Measurements from ENCODE around the gene RAMP3. TPM values are rescaled to one million over a fixed set of nuclear protein-coding genes. Genes with fewer than 3 reads are reported as not detected.
"Not testable (repeated sequence)": the region's sequence is repeated elsewhere in the genome, so short reads cannot be mapped to it uniquely, and the experiment has no call there.

The RAMP3 gene
- not detected for polyA plus RNA-seq

- peak within 1 kb of the TSS in 2 of 4 donors; percentile 44 to 66 for H3K4me3 Mint-ChIP-seq
- H3K36me3 Mint-ChIP-seq = no peaks in the 10 kb centered on the region
- H3K27me3 Mint-ChIP-seq = peaks cover 27% of the 10 kb centered on the region
- H3K27ac Mint-ChIP-seq = peak within 1 kb of the TSS in 1 of 3 donors; percentile 3
- H3K9me3 Mint-ChIP-seq = no peaks in the 10 kb centered on the region
- peaks cover 5 to 14% (median 10%) of the 10 kb centered on the region in 3 donors for H3K4me1 Mint-ChIP-seq
Observed at GRCh38 chr7:45157653-45158401, at the start of gene RAMP3. Gene RAMP3 (plus strand): TSS chr7:45157791. CDS start chr7:45157829, 38 bp downstream.

- peak overlapping the region in 2 of 4 donors; percentile 30 to 43 for H3K4me3 Mint-ChIP-seq
- H3K27ac Mint-ChIP-seq = no peak overlapping the region
- no peaks in the 10 kb centered on the region for H3K9me3 Mint-ChIP-seq
- no peaks in the 10 kb centered on the region for H3K27me3 Mint-ChIP-seq
- peaks cover 18 to 30% (median 25%) of the 10 kb centered on the region in 3 donors for H3K4me1 Mint-ChIP-seq
- H3K36me3 Mint-ChIP-seq = peaks cover 4% of the 10 kb centered on the region
Observed at GRCh38 chr7:45108863-45109262, 48.7 kb upstream of the RAMP3 start.

- Mint-ChIP-seq H3K27ac (peak within 1 kb of the TSS; percentile 86 to 100 (median 98)), H3K27me3 (no peaks in the 10 kb centered on the region), H3K36me3 (peaks cover 4% of the 10 kb centered on the region), H3K4me1 (peaks cover 18 to 30% (median 25%) of the 10 kb centered on the region in 3 donors), H3K9me3 (no peaks in the 10 kb centered on the region), H3K4me3 (peak within 1 kb of the TSS; percentile 88 to 100 (median 98))
Observed at GRCh38 chr7:45111298-45112223, 46.0 kb upstream of the RAMP3 start, which contains the start of gene TBRG4. Gene TBRG4 (minus strand): TSS chr7:45111697. CDS start chr7:45109237, 2,460 bp downstream.

GRCh38 chr7:45112648-45113047 lies 44.9 kb upstream of the RAMP3 start:
- Mint-ChIP-seq H3K36me3 (peaks cover 4% of the 10 kb centered on the region), H3K4me3 (peak overlapping the region; percentile 67 to 99 (median 88)), H3K27me3 (no peaks in the 10 kb centered on the region), H3K4me1 (peaks cover 15 to 26% (median 19%) of the 10 kb centered on the region in 3 donors), H3K9me3 (no peaks in the 10 kb centered on the region), H3K27ac (peak overlapping the region; percentile 83 to 88 (median 86))

- H3K9me3 Mint-ChIP-seq, H3K27me3 Mint-ChIP-seq, H3K36me3 Mint-ChIP-seq, H3K27ac Mint-ChIP-seq: not testable (repeated sequence)
- H3K4me1 Mint-ChIP-seq = peaks cover 10 to 16% (median 14%) of the 10 kb centered on the region in 3 donors
- peak overlapping the region in 2 of 4 donors; percentile 5 to 17 for H3K4me3 Mint-ChIP-seq
Observed at GRCh38 chr7:45114257-45114656, 43.3 kb upstream of the RAMP3 start.

GRCh38 chr7:45114926-45115325 lies 42.7 kb upstream of the RAMP3 start:
- no peak overlapping the region for H3K27ac Mint-ChIP-seq
- H3K36me3 Mint-ChIP-seq = peaks cover 4% of the 10 kb centered on the region
- peaks cover 9 to 15% (median 13%) of the 10 kb centered on the region in 3 donors for H3K4me1 Mint-ChIP-seq
- no peak overlapping the region for H3K4me3 Mint-ChIP-seq
- no peaks in the 10 kb centered on the region for H3K9me3 Mint-ChIP-seq
- H3K27me3 Mint-ChIP-seq = no peaks in the 10 kb centered on the region

GRCh38 chr7:45116048-45116447 lies 41.5 kb upstream of the RAMP3 start:
- Mint-ChIP-seq H3K36me3 (peaks cover 4% of the 10 kb centered on the region), H3K4me1 (peaks cover 6 to 10% (median 7%) of the 10 kb centered on the region in 3 donors), H3K27ac (peak overlapping the region in 1 of 3 donors; percentile 46), H3K4me3 (no peak overlapping the region), H3K27me3 (no peaks in the 10 kb centered on the region), H3K9me3 (no peaks in the 10 kb centered on the region)

- Mint-ChIP-seq H3K27me3 (no peaks in the 10 kb centered on the region), H3K4me1 (peaks cover 0 to 3% (median 3%) of the 10 kb centered on the region in 3 donors), H3K36me3 (peaks cover 2% of the 10 kb centered on the region), H3K27ac (no peak overlapping the region), H3K4me3 (peak overlapping the region in 1 of 4 donors; percentile 44), H3K9me3 (no peaks in the 10 kb centered on the region)
Observed at GRCh38 chr7:45117582-45117981, 40.0 kb upstream of the RAMP3 start.

GRCh38 chr7:45118292-45118691 lies 39.3 kb upstream of the RAMP3 start:
- H3K9me3 Mint-ChIP-seq = no peaks in the 10 kb centered on the region
- H3K4me3 Mint-ChIP-seq = no peak overlapping the region
- no peaks in the 10 kb centered on the region for H3K27me3 Mint-ChIP-seq
- peak overlapping the region in 1 of 3 donors; percentile 87 for H3K27ac Mint-ChIP-seq
- H3K4me1 Mint-ChIP-seq = peaks cover 0 to 9% (median 4%) of the 10 kb centered on the region in 3 donors
- H3K36me3 Mint-ChIP-seq = no peaks in the 10 kb centered on the region

GRCh38 chr7:45118889-45119331 lies 38.7 kb upstream of the RAMP3 start:
- no peak overlapping the region for H3K4me3 Mint-ChIP-seq
- peaks cover 0 to 13% (median 8%) of the 10 kb centered on the region in 3 donors for H3K4me1 Mint-ChIP-seq
- no peaks in the 10 kb centered on the region for H3K9me3 Mint-ChIP-seq
- H3K27ac Mint-ChIP-seq = peak overlapping the region in 1 of 3 donors; percentile 87
- H3K27me3 Mint-ChIP-seq = no peaks in the 10 kb centered on the region
- H3K36me3 Mint-ChIP-seq = no peaks in the 10 kb centered on the region

- no peak overlapping the region for H3K27ac Mint-ChIP-seq
- no peaks in the 10 kb centered on the region for H3K9me3 Mint-ChIP-seq
- no peak overlapping the region for H3K4me3 Mint-ChIP-seq
- no peaks in the 10 kb centered on the region for H3K27me3 Mint-ChIP-seq
- no peaks in the 10 kb centered on the region for H3K36me3 Mint-ChIP-seq
- H3K4me1 Mint-ChIP-seq = peaks cover 0 to 13% (median 8%) of the 10 kb centered on the region in 3 donors
Observed at GRCh38 chr7:45119550-45119949, 38.0 kb upstream of the RAMP3 start.

GRCh38 chr7:45122975-45123860 lies 34.4 kb upstream of the RAMP3 start:
- no peaks in the 10 kb centered on the region for H3K27me3 Mint-ChIP-seq
- H3K4me3 Mint-ChIP-seq = peak overlapping the region in 1 of 4 donors; percentile 92
- no peaks in the 10 kb centered on the region for H3K9me3 Mint-ChIP-seq
- H3K4me1 Mint-ChIP-seq = peaks cover 0 to 13% (median 8%) of the 10 kb centered on the region in 3 donors
- H3K27ac Mint-ChIP-seq = peak overlapping the region in 1 of 3 donors; percentile 94
- no peaks in the 10 kb centered on the region for H3K36me3 Mint-ChIP-seq

GRCh38 chr7:45123913-45124710 lies 33.5 kb upstream of the RAMP3 start:
- H3K4me1 Mint-ChIP-seq = peaks cover 0 to 13% (median 8%) of the 10 kb centered on the region in 3 donors
- no peak overlapping the region for H3K27ac Mint-ChIP-seq
- no peak overlapping the region for H3K4me3 Mint-ChIP-seq
- H3K27me3 Mint-ChIP-seq = no peaks in the 10 kb centered on the region
- no peaks in the 10 kb centered on the region for H3K9me3 Mint-ChIP-seq
- H3K36me3 Mint-ChIP-seq = no peaks in the 10 kb centered on the region
